SW 1271 (cell line): Measurements from ENCODE around the gene KRT40.

ENCODE experiments used
- DNase-seq, 2 experiments: peaks; one replicate each; lab custom pipeline; 2025; lab: John Stamatoyannopoulos, UW

The KRT40 gene

DNA sequence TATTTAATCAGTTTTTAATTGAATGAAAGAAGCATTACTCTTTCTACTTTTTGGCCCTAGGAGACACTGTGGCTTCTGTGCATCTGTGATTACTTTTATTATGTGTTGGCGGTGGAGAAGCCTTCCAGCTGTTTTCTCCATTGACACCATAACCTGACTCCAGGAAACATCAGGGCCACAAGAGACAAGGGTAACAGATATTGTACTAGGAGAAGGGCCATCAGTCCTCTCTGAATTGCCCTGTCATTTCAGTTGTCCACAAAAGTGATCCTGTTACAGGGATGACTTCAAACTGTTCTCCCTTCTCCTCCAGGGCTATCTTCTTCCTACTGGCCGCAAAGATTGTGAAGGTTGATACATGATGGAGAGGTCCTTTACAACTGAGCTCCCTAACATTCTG, 32.0 kb downstream of the KRT40 start:
- no peak for DNase-seq

- no peak for DNase-seq
Measured at GRCh38 chr17:40951011-40951622, 33.0 kb downstream of the KRT40 start.

GRCh38 chr17:40950176-40950575, 34.0 kb downstream of the KRT40 start:
- DNase-seq: no peak

GRCh38 chr17:40949418-40949817, 34.7 kb downstream of the KRT40 start:
- no peak for DNase-seq

DNA sequence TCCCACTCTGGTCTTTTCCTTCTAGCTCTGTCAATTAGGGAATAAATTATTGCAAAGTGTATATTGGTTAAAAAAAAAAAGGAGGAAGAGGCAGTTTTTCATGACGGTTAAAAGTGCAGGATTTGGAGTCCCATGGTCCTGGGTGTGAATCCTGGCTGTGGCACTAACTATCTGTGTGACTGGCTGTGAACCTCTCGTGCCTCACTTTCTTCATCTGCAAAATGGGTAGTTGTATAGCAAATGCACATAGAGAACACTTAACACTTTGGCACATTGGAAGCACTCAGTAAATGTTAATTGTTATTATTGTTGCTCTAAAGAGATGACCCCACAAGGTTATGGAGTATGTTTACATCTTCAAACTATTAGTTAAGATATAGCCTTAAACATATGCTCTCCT, 36.2 kb downstream of the KRT40 start:
- DNase-seq: no peak

GRCh38 chr17:40945414-40945813, 38.7 kb downstream of the KRT40 start:
- DNase-seq: no peak

GRCh38 chr17:40944531-40944930, 39.6 kb downstream of the KRT40 start:
- DNase-seq: no peak

DNA sequence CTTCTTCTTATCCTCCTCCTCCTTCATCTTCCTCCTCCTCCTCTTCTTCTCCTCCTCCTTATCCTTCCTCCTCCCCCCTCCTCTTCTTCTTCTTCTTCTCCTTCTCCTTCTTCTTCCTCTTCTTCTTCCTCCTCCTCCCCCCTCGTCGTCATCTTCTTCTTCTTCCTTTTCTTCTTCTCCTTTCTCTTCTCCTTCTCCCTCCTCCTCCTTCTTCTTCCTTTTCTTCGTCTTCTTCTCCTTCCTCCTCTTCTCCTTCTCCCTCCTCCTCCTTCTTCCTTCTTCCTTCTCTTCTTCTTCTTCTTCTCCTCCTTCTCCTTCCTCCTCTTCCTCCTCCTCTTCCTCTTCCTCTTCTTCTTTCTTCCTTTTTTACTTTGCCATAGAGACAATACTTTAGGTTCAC, 41.6 kb downstream of the KRT40 start:
- DNase-seq: no peak

DNA sequence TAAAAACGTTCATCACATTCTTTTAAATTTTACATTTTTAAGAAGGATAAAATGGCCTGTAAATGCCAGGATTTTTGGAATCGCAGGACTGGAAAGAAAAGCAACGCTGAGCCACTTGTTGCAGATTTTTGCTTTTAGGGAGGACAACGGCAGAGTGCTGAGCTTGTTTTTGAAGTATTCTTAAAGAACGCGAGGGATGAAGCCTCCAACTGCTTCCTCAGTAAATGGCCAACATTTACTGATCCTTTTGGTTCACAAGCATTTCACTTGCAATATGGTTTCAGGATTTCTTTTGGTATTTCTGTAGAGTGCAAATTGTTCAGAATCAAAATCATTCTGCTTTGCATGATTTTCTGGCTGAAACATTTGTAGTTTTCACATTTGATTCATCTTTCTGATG, 43.9 kb downstream of the KRT40 start:
- no peak for DNase-seq

DNA sequence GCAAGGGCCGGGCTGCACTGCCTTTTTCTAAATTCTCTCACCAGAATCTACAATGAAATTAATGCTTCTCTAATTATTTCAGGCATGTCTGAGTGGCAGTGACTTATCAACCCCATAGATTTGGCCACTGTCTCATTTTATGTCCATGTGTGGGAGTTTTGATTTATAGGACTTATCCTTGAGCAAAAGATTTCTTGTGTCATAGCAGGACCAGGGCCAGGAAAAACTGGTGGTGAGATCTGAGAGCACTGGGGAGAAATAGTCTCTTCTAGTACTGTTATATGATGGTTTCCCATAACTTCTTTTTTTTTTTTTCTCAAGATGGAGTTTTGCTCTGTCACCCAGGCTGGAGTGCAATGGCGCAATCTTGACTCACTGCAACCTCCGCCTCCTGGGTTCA, 45.1 kb downstream of the KRT40 start:
- DNase-seq: no peak

DNA sequence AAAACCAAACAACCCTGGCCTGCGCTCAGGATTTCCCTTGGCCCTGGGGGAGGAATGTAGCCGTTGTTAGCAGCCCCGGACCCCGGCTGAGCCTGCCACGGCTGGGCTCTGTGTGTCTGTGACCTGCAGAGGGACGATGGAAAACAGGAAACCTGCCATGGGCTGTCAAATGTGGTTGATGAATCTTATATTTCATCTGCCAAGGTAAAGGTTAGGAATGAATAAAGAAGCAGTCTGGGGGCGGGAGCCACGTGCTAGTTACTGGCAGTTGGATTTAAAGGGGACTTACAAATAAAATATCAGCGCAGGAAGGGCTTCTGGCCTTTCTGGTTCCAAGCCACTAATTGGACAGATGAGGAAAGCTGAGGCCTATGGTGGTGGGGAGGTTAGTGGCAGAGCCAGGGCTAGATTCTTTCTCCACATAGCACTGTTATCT, 46.7 kb downstream of the KRT40 start, which contains the start of gene KRT23:
TSS of gene KRT23 (minus strand) at position 263 of the 436 bp plus-strand sequence. CDS start 1,043 bp downstream, outside the sequence.
- no peak for DNase-seq

GRCh38 chr17:40936976-40937375, 47.1 kb downstream of the KRT40 start:
- no peak for DNase-seq

DNA sequence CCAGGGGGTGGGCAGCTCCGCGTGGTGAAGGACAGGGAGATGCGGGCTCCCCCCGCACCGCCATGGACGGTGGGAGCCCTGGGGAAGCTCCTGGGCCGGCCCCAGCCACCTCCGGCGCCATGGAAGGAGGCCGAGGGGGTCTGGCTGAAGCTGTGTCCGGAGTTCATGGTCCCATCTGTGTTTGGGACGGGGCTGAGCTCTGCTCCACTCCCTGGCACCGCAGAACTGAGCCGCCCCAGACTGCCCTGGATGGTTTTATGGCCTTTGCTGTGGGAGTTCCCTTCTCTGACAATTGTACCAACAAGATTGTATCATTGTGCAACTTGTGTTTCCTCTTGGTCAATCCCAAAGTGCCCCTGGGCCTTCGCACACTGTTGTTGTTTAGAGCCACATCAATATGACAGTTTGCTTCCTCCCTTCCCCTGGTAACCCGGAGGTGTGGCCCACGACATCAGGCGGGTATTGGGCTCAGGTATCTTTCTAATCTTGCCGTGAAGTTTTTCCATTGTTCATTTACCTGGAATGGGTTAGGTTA, 47.6 kb downstream of the KRT40 start:
- DNase-seq: no peak

DNA sequence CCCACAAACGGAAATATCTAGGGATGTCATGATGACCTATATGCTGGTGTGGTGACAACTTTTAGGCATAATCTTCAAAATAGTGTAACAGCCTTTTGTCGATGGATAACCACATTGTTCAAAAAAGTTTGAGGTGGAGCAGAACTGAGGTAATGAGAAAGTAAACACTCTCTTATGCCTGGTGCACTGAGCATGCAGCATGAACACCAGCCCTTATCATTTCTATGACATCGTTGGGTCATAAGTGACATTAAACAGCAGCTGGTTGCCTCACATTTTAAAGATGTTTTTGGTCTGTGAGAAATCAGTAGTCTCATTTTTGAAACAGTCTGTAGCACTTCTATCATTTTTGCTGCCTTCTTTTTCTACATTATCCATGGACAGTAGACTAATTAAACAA, 48.5 kb downstream of the KRT40 start:
- DNase-seq: no peak

DNA sequence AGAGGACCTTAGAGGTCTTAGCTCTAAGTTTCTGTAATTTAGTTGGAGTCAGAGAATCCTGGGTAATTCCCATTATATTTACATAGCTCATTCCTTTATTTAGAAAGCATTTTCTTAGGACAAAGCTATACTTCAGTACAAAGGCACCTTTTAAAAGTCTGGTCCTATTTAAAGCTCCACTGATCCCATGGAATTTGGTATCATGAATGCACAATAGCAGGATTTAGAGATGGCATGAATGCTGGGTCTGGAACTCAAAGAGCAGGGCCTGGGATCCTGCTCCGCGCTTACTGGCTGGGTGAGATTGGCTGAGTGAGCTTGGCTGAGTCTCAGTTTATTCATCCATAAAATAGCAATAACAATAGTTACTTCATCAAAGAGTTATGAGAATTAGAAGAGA, 51.5 kb downstream of the KRT40 start:
- no peak for DNase-seq

- no peak for DNase-seq
Measured at GRCh38 chr17:40931311-40931710, 52.8 kb downstream of the KRT40 start.
